Measurements from ENCODE around the gene SPACA5. TPM values are rescaled to one million over a fixed set of nuclear protein-coding genes. Genes with fewer than 3 reads are reported as not detected.

SPACA5 gene
- polyA plus RNA-seq, 2 donors: not detected

DNA sequence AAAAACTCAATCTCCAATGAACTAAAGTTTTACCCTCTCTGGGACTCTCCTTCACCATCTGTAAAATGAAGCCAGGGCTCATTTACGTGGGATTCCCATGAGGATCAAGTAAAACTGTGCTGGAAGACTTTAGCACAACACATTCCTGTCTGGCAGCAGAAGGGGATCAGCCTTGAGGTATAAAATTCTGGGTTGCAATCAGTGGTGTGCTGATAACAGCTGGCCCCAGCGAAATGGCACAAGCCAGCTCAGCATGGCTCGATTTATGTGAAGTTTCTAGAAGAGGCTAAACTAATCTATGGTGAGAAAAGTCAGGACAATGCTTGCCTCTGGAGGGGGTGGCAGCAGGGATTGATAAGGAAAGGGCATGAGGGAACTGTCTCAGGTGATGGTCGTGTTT, 36.3 kb downstream of the SPACA5 start:
- Histone ChIP-seq H3K4me3 (ENCODE audit: low read depth in 1 of 2, low read length in 2 of 2) (no peak overlapping the region), H3K4me1 (ENCODE audit: control insufficient read depth in 2 of 2, insufficient read depth in 2 of 2, low read length in 1 of 2) (no peaks in the 10 kb centered on the region), H3K36me3 (ENCODE audit: control insufficient read depth in 2 of 2, insufficient read depth in 2 of 2, low read length in 1 of 2) (no peaks in the 10 kb centered on the region), H3K27ac (ENCODE audit: low read depth in 2 of 2, low read length in 1 of 2) (no peak overlapping the region), H3K9me3 (ENCODE audit: control insufficient read depth in 2 of 2, insufficient read depth in 1 of 2, low read depth in 1 of 2, low read length in 1 of 2) (no peaks in the 10 kb centered on the region), H3K27me3 (ENCODE audit: control insufficient read depth in 1 of 2, insufficient read depth in 2 of 2, low read length in 2 of 2) (no peaks in the 10 kb centered on the region)
- 56 to 84% methylated on average over 4 of the region's 4 CpGs for WGBS, 2 donors

- Histone ChIP-seq H3K27ac (ENCODE audit: low read depth in 2 of 2, low read length in 1 of 2) (peak overlapping the region in 1 of 2 donors; percentile 39), H3K4me1 (ENCODE audit: control insufficient read depth in 2 of 2, insufficient read depth in 2 of 2, low read length in 1 of 2) (no peaks in the 10 kb centered on the region), H3K4me3 (ENCODE audit: low read depth in 1 of 2, low read length in 2 of 2) (no peak overlapping the region), H3K36me3 (ENCODE audit: control insufficient read depth in 2 of 2, insufficient read depth in 2 of 2, low read length in 1 of 2) (no peaks in the 10 kb centered on the region), H3K27me3 (ENCODE audit: control insufficient read depth in 1 of 2, insufficient read depth in 2 of 2, low read length in 2 of 2) (no peaks in the 10 kb centered on the region), H3K9me3 (ENCODE audit: control insufficient read depth in 2 of 2, insufficient read depth in 1 of 2, low read depth in 1 of 2, low read length in 1 of 2) (no peaks in the 10 kb centered on the region)
- WGBS, 2 donors: 25 to 42% methylated on average over 8 of the region's 8 CpGs
Observed at GRCh38 chrX:48045410-48046311, 38.9 kb downstream of the SPACA5 start.

DNA sequence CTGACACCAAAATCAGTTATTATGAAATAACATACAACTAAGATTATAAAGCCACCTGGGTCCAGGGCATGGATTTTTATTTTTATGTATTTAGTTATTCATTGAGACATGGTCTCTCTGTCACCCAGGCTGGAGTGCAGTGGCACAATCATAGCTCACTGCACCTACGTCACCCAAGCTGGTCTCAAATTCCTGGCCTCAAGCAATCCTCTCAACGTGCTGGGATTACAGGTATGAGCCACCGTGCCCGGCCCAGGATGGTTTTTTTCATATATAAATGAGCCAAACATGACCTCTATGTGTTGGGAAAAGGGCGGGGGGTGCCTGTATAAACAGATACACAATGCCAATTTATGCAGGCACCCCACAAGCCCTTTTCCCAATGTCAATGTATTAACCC, 40.1 kb downstream of the SPACA5 start:
- 56 to 68% methylated on average over 5 of the region's 5 CpGs for WGBS, 2 donors
- no peaks in the 10 kb centered on the region for H3K9me3 ChIP-seq (ENCODE audit: control insufficient read depth in 2 of 2, insufficient read depth in 1 of 2, low read depth in 1 of 2, low read length in 1 of 2)
- H3K27ac ChIP-seq (ENCODE audit: low read depth in 2 of 2, low read length in 1 of 2): no peak overlapping the region
- no peaks in the 10 kb centered on the region for H3K4me1 ChIP-seq (ENCODE audit: control insufficient read depth in 2 of 2, insufficient read depth in 2 of 2, low read length in 1 of 2)
- H3K36me3 ChIP-seq (ENCODE audit: control insufficient read depth in 2 of 2, insufficient read depth in 2 of 2, low read length in 1 of 2): no peaks in the 10 kb centered on the region
- no peaks in the 10 kb centered on the region for H3K27me3 ChIP-seq (ENCODE audit: control insufficient read depth in 1 of 2, insufficient read depth in 2 of 2, low read length in 2 of 2)
- no peak overlapping the region for H3K4me3 ChIP-seq (ENCODE audit: low read depth in 1 of 2, low read length in 2 of 2)

- Histone ChIP-seq H3K36me3 (ENCODE audit: control insufficient read depth in 2 of 2, insufficient read depth in 2 of 2, low read length in 1 of 2) (peaks cover 0 to 3% of the 10 kb centered on the region in 2 donors), H3K9me3 (ENCODE audit: control insufficient read depth in 2 of 2, insufficient read depth in 1 of 2, low read depth in 1 of 2, low read length in 1 of 2) (peaks cover 0 to 2% of the 10 kb centered on the region in 2 donors), H3K4me3 (ENCODE audit: low read depth in 1 of 2, low read length in 2 of 2) (no peak overlapping the region), H3K4me1 (ENCODE audit: control insufficient read depth in 2 of 2, insufficient read depth in 2 of 2, low read length in 1 of 2) (no peaks in the 10 kb centered on the region), H3K27ac (ENCODE audit: low read depth in 2 of 2, low read length in 1 of 2) (no peak overlapping the region), H3K27me3 (ENCODE audit: control insufficient read depth in 1 of 2, insufficient read depth in 2 of 2, low read length in 2 of 2) (no peaks in the 10 kb centered on the region)
- 75 to 98% methylated on average over 2 of the region's 2 CpGs for WGBS, 2 donors
Observed at GRCh38 chrX:48058621-48059295, 52.0 kb downstream of the SPACA5 start.

DNA sequence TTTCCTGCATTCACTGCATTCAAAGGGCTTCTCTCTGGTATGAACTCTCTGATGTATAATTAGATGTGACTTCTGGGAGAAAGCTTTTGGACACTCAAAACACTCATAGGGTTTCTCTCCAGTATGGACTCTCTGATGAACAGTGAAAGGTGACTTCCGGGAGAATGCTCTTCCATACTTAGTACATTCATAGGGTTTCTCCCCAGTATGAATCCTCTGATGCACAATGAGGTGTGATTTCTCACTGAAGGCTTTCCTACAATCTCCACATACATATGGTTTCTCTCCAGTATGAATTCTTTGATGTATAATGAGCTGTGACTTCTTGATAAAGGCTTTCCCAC, 52.5 kb downstream of the SPACA5 start:
- no peak overlapping the region for H3K27ac ChIP-seq (ENCODE audit: low read depth in 2 of 2, low read length in 1 of 2)
- H3K27me3 ChIP-seq (ENCODE audit: control insufficient read depth in 1 of 2, insufficient read depth in 2 of 2, low read length in 2 of 2): no peaks in the 10 kb centered on the region
- H3K4me1 ChIP-seq (ENCODE audit: control insufficient read depth in 2 of 2, insufficient read depth in 2 of 2, low read length in 1 of 2): no peaks in the 10 kb centered on the region
- WGBS, 2 donors: 80 to 96% methylated on average over 1 of the region's 1 CpG
- H3K4me3 ChIP-seq (ENCODE audit: low read depth in 1 of 2, low read length in 2 of 2): no peak overlapping the region
- H3K36me3 ChIP-seq (ENCODE audit: control insufficient read depth in 2 of 2, insufficient read depth in 2 of 2, low read length in 1 of 2): peaks cover 0 to 3% of the 10 kb centered on the region in 2 donors
- peaks cover 0 to 2% of the 10 kb centered on the region in 2 donors for H3K9me3 ChIP-seq (ENCODE audit: control insufficient read depth in 2 of 2, insufficient read depth in 1 of 2, low read depth in 1 of 2, low read length in 1 of 2)

Other genes with a start within 250 kb of the SPACA5 start
- gene ZNF81, start 170.1 kb upstream of the SPACA5 start, polyA plus RNA-seq: under 1 TPM; 0.65 to 0.86 TPM
- gene ZNF182, start 3.0 kb upstream of the SPACA5 start, polyA plus RNA-seq: 1 to 10 TPM; 1.4 to 2.1 TPM
- gene ZNF630, start 64.7 kb downstream of the SPACA5 start, polyA plus RNA-seq: 1 to 10 TPM; 1.1 to 1.5 TPM
- not detected for gene SPACA5B, start 123.6 kb downstream of the SPACA5 start, polyA plus RNA-seq
- gene SSX5, start 189.8 kb downstream of the SPACA5 start, polyA plus RNA-seq: not detected
- not detected for gene SSX1, start 248.4 kb downstream of the SPACA5 start, polyA plus RNA-seq

All from esophagus (tissue), 2 donors.